ENCODE data around the gene TBX19.

- TF ChIP-seq CTCF (conservative IDR thresholded peaks at IDR 0.05; ENCODE audit: low read length) (no peak), EZH2phosphoT487 (IDR thresholded peaks at IDR 0.05; ENCODE audit: borderline replicate concordance, low read depth, low read length) (no peak)
Measured at GRCh38 chr1:168260393-168260792, 20.3 kb upstream of the TBX19 start.
